NCI-H774 (cell line): ENCODE results near the gene CDK10.
A peak's percentile ranks its signal among the peaks of the same experiment; 100 is the strongest.
"Not testable (repeated sequence)": the region's sequence is repeated elsewhere in the genome, so short reads cannot be mapped to it uniquely, and the experiment has no call there.

Experiments used
- DNase-seq: peaks from one replicate; lab custom pipeline; 2025; lab: John Stamatoyannopoulos, UW

CDK10 gene, protein sequence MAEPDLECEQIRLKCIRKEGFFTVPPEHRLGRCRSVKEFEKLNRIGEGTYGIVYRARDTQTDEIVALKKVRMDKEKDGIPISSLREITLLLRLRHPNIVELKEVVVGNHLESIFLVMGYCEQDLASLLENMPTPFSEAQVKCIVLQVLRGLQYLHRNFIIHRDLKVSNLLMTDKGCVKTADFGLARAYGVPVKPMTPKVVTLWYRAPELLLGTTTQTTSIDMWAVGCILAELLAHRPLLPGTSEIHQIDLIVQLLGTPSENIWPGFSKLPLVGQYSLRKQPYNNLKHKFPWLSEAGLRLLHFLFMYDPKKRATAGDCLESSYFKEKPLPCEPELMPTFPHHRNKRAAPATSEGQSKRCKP

GRCh38 chr16:89686520-89687091 lies at the start of gene CDK10:
TSS of gene CDK10 (plus strand) at chr16:89686689. CDS start at chr16:89686711, 22 bp downstream.
- DNase-seq, result peak; percentile 67

GRCh38 chr16:89637379-89637778 lies 49.1 kb upstream of the CDK10 start:
- DNase-seq, result no peak

GRCh38 chr16:89638455-89638854 lies 48.0 kb upstream of the CDK10 start:
- DNase-seq, result no peak

GRCh38 chr16:89639385-89639784 lies 47.1 kb upstream of the CDK10 start:
- no peak for DNase-seq

GRCh38 chr16:89641458-89642119 lies 44.9 kb upstream of the CDK10 start:
- no peak for DNase-seq

GRCh38 chr16:89642574-89642973 lies 43.9 kb upstream of the CDK10 start:
- no peak for DNase-seq

DNA sequence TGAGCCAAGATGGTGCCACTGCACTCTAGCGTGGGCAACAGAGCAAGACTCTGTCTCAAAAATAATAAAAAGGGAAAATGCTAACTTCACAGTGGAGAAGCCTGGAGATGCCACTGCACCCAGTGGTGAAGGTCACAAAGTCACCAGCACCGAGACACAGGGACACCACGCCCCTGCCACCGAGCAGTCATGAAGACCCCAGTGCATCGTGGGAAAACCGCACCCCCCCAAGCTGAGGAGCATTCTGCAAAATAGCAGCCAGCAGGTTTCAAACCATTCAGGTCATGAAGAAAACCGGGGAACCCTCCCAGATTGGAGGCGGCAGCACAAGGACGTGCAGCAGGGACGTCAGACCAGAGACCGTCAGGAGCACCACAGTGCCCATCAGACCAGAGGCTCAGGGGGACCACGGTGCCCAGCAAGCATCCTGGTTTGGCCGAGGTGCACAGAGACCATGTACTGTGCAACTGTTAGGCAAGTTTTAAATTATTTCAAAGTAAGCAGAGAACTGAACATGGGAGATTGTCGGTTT lies 42.7 kb upstream of the CDK10 start:
- no peak for DNase-seq

DNA sequence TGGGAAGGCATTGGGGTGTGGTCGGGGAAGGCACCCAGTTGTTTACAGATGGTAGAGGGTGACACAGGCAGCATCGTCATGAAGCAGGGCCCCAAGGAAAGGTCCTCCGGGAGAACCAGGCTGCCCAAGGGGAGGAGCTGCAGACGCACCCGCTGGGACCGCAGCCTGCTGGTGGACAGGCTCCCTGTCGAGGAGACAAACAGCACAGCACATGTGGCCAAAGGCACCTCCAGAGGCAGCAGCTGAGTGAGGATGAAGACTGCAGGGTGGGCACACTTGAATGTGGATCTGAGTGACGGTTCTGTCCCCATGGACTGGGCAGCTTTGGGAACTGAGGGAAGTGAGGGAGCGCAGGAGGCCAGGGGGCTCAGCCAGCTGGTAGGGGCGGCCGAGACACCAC lies 41.4 kb upstream of the CDK10 start:
- no peak for DNase-seq

DNA sequence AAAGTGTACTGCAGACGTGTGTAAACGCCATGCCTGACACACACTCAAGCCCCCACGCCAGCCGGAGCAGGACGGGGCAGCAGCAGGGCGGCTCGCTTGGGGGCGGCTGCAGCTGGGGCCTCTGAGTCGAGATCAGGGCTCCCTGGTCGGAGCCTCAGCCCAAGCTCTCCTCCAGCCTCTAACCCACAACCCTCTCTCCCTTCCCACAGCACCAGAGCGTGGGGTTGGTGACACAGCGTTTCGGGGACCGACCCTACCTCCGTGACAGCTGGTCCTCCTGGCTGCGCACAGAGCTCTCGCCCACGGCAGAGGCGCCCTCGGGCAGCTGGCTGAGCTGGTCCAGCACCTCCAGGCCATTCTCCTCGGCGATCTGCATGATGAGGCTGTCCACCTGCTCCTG lies 40.2 kb upstream of the CDK10 start:
- DNase-seq, result no peak

DNA sequence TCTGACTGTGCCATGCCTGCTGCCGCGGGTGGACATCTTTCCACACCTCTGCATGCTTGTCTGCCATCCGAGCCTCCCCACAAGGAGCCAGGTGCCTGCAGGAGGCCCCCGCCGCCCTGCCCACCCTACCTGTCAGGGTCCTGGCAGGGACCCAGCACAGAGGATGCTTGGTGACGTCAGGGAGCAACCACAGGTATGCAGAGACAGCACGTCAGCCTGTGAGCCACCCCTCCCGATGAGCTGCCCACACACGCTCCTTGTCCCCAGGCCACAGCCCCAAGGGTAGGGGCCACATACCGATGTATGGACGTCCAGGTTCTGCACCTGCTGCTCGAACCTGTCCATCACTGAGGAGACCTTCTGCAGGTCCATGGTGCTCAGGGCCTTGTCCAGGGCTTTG lies 39.6 kb upstream of the CDK10 start:
- DNase-seq, result no peak

DNA sequence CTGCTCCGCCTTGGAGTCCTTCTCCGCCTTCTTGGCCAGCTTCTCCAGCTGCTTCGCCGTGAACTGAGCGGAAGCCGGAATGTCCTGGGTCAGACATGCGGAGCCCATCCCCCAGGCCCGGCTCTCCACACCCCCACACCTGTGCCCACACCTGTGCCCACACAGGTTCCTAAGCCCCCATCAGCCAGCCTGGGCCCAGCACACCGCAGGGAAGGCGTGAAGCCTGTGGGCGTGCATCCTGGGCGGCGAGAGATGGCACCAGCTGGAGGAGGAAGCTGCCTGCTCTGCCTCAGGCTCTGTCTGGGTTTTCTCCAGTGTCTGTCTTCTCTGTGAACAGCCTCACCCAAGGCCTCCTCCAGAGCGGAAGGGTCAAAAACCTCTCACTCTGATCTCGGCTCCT lies 34.9 kb upstream of the CDK10 start:
- no peak for DNase-seq

- no peak for DNase-seq
These were observed 32.7 kb upstream of the CDK10 start for GRCh38 chr16:89653656-89654295.

DNA sequence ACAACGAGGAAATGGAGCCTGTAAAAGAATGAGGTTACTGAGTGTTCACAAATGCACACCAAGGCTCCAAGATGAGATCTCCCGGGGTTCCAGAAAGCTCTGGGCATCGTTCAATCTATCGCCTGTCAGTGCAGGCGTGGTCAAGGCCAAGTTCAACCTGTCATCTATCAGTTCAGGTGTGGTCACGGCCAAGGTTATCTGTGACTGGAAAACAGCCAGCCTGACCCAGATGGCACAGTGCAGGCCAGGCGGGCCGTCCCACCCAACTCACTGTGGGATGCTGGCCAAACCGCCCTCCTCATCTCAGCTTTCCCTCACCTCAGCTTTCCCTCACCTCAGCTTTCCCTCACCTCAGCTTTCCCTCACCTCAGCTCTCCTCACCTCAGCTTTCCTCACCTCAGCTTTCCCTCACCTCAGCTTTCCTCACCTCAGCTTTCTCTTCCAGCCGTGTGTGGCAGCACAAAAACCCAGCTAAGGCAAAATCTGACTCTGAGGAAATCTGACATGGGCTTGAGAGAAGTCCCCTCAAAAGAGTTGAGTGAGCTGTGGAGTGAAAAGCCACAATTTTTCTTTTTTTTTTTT lies 31.3 kb upstream of the CDK10 start:
- no peak for DNase-seq

GRCh38 chr16:89656435-89657121 lies 29.9 kb upstream of the CDK10 start:
- DNase-seq, result no peak

- peak; percentile 63 for DNase-seq
These were observed 28.9 kb upstream of the CDK10 start, which contains the start of the genes CHMP1A and SPATA33 for GRCh38 chr16:89657442-89658220. TSS of gene CHMP1A (minus strand) at chr16:89657708. CDS start at chr16:89657588, 120 bp downstream. TSS of gene SPATA33 (plus strand) at chr16:89657836. CDS start at chr16:89657912, 76 bp downstream.

DNA sequence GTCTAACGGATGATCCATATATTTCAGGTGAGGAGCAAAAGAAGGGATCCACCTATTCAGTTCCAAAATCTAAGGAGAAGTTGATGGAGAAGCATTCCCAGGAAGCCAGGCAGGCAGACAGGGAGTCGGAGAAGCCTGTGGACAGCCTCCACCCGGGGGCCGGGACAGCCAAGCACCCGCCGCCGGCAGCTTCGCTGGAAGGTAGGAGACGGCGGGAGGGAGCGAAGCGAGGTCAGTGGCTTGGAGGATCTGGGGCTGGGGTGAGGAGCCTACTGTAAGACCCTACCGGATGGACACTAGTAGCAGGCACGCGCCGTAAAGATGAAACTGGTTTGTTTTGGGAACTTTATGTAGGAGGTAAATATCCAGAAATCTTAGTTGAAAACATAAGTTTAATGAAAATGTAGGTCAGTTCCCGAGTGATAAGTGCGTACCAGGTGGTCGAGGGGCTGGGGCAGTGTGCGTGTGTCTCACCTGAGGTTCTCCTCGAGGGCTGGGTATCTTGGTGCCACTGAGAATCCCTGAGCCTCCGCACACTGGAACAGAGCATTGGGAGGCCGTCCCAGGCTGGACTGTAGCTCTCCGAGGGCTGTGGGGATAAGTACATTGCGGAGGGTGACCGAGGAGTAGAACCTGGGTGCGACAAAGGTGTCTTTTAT lies 28.1 kb upstream of the CDK10 start:
- DNase-seq, result no peak

DNA sequence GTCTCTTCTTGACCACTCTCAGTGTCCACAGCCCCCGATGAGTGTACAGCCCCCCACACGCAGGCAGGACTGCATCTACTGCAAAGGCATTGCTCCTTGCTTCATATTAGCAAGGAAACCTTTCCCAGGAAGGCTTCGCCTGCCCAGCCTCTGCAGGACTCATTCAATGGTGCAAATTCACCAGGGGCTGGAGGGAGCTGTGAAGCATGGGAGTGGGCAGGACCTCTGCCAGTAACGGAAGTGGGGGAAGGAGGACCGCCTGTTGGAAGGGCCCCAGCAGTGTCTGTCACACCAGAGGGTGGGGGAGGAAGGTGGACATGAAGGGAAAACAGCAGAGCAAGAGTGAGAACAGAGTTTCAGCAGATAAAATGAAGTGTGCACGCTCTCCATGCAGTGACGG lies 26.3 kb upstream of the CDK10 start:
- DNase-seq, result no peak

- no peak for DNase-seq
These were observed 25.3 kb upstream of the CDK10 start for GRCh38 chr16:89661215-89661614.

- not testable (repeated sequence) for DNase-seq
These were observed 22.3 kb upstream of the CDK10 start for GRCh38 chr16:89664238-89664637.

GRCh38 chr16:89667000-89667399 lies 19.5 kb upstream of the CDK10 start:
- DNase-seq, result not testable (repeated sequence)
